ENCODE measurements around the gene ACTN4. TPM values are rescaled to one million over a fixed set of nuclear protein-coding genes. Genes with fewer than 3 reads are reported as not detected.
A peak's percentile ranks its signal among the peaks of the same experiment; 100 is the strongest.

ACTN4 gene
- total RNA-seq, 2 experiments from 2014 or later, result 236 to 252 TPM

GRCh38 chr19:38667661-38668171, 20.3 kb downstream of the ACTN4 start:
- ATAC-seq (ENCODE audit: low read depth) (no peak), DNase-seq (no peak)
- peaks cover 59% of the 10 kb centered on the region for H3K4me1 Mint-ChIP-seq
- no peaks in the 10 kb centered on the region for H3K9me3 Mint-ChIP-seq
- POLR2A ChIA-PET, result interaction anchor here (0.5 to 2.7 kb wide), 3 partner anchors 10 to 34 kb away, joined by 4 to 6 read pairs (median 6); no protein-coding TSS in a partner anchor
- no peaks in the 10 kb centered on the region for H3K27me3 Mint-ChIP-seq
- H3K27ac Mint-ChIP-seq, result no peak overlapping the region
- no peak overlapping the region for H3K4me3 Mint-ChIP-seq
- H3K36me3 Mint-ChIP-seq, result peaks cover 23% of the 10 kb centered on the region

DNA sequence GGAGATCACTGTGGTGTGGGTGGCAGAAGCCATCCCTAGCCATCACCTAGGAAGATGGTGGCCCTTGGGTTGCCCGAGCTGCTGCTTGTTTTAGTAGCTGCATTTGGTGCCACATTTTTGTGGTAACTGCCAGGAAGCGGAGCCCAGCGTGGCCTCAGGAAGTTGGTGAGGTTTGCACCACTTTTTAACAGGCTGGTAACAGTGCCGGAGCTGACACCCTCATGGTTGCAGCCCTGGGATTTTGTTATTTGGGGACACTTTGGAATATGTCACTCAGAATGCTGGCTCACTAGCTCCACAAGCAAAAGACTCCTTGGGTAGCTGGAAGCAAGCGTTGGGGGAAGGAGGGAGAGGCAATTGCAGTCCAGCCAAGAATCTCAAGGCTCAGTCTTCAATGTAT, 22.1 kb downstream of the ACTN4 start:
- H3K36me3 Mint-ChIP-seq, result peaks cover 22% of the 10 kb centered on the region
- DNase-seq, result no peak
- POLR2A ChIA-PET, result interaction anchor here (0.5 to 2.7 kb wide), 8 partner anchors 9 to 263 kb away, joined by 3 to 10 read pairs (median 4); no protein-coding TSS in a partner anchor
- peaks cover 50% of the 10 kb centered on the region for H3K4me1 Mint-ChIP-seq
- peak; percentile 15 for ATAC-seq (ENCODE audit: low read depth)
- no peaks in the 10 kb centered on the region for H3K9me3 Mint-ChIP-seq
- peak overlapping the region; percentile 44 for H3K27ac Mint-ChIP-seq
- no peaks in the 10 kb centered on the region for H3K27me3 Mint-ChIP-seq
- H3K4me3 Mint-ChIP-seq, result peak overlapping the region; percentile 49

DNA sequence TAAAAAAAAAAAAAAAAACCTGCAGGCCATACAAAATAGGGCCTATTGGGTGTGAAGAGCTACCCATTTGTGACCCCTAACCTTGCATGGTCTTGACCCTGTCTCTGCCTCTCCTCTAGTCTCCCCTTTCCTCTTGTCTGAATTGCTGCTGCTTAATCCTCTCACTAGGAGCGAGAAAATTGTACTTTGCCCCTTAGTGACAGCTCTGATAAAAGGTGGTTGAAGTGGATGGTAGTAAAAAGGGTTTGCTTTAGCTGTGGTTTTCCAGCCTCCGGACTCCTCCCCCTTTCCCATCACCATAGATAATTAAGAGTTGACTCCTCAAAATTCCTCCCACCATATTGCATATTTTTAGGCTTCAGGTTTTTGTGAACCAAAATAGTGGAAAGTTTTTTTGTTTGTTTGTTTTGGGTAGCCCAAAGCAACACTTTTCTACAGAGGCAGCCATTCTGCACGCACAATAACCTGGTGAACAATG, 23.5 kb downstream of the ACTN4 start:
- H3K4me1 Mint-ChIP-seq, result peaks cover 55% of the 10 kb centered on the region
- POLR2A ChIA-PET, result no interaction called here
- DNase-seq (no peak), ATAC-seq (ENCODE audit: low read depth) (no peak)
- no peaks in the 10 kb centered on the region for H3K9me3 Mint-ChIP-seq
- H3K4me3 Mint-ChIP-seq, result no peak overlapping the region
- no peaks in the 10 kb centered on the region for H3K27me3 Mint-ChIP-seq
- H3K36me3 Mint-ChIP-seq, result peaks cover 22% of the 10 kb centered on the region
- H3K27ac Mint-ChIP-seq, result no peak overlapping the region

DNA sequence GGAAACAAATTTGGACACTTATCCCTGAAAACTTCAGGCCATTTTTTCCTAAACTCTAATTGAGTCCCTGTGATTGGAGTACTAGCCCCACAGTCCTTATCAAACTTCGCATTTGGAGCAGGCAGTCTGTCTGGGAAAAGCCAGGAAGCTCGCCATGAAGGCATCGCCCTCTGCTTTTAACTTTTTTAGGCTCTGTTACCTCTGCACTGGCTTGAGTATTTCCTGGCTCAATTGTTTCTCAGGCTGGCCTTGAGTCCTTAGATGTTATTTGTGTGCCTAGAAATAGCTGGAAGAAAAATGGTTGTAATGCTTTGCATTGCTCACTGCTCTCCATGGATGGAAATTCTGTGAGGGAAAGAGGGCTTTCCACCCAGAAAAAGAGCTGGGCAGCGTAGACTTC, 24.2 kb downstream of the ACTN4 start:
- POLR2A ChIA-PET, result no interaction called here

DNA sequence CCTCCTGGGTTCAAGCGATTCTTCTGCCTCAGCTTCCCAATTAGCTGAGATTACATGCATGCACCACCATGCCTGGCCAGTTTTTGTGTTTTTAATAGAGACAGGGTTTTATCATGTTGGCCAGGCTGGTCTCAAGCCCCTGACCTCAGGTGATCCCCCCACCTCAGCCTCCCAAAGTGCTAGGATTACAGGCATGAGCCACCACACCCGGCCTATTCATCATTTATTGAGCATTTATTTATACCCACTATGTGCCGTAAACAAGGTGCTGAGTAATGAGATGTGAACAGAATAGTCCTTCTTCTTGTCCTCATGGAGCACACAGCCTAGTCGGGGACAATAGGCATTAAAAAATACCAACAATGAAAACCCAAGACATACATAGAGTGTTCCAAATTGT, 25.6 kb downstream of the ACTN4 start:
- POLR2A ChIA-PET, result no interaction called here
- ATAC-seq (ENCODE audit: low read depth), result no peak
- no peak overlapping the region for H3K4me3 Mint-ChIP-seq
- peaks cover 29% of the 10 kb centered on the region for H3K36me3 Mint-ChIP-seq
- no peaks in the 10 kb centered on the region for H3K27me3 Mint-ChIP-seq
- H3K4me1 Mint-ChIP-seq, result peaks cover 58% of the 10 kb centered on the region
- H3K9me3 Mint-ChIP-seq, result no peaks in the 10 kb centered on the region
- no peak for DNase-seq
- no peak overlapping the region for H3K27ac Mint-ChIP-seq

More for the DNA sequence above, 24.2 kb downstream of the ACTN4 start:
- no peak for ATAC-seq (ENCODE audit: low read depth)
- Mint-ChIP-seq H3K27ac (no peak overlapping the region), H3K36me3 (peaks cover 22% of the 10 kb centered on the region), H3K4me3 (no peak overlapping the region), H3K4me1 (peaks cover 54% of the 10 kb centered on the region), H3K27me3 (no peaks in the 10 kb centered on the region), H3K9me3 (no peaks in the 10 kb centered on the region)
- no peak for DNase-seq

DNA sequence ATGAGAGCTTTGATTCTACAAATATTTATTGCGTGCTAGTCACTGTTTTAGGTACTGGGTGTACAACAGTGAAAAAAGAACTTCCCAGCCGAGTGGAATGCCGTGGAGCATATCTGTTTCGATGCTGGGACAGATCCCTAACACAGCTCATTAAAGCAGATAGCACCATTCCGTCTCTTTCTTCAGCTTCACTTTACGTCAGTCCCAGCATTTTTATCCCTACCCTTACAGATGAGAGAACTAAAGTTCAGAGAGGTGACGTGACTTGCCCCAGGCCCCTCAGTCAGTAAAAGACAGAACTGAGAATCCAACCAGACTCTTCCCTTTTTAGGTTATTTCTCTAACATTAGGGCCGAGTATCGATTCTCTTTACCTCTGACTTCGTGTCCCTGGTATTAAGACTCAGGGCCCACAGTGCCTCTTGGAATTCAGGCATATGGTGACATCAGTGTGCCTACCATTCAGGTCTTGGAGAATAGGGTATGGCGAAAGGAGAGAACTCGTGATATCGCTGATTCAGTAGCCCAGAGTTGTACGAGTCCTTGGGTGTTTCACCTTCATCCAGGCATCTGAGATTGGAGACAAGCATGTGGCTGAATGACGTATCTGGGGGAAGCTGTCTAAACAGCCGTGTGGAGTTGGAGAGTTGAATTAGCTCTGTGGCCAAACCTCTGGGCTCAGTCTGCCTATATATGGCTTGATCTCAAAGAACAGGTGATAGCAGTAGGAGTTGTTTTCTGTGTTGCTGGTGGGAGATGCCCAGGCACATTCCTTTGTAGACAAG, 27.1 kb downstream of the ACTN4 start:
- no peak overlapping the region for H3K27ac Mint-ChIP-seq
- no peak overlapping the region for H3K4me3 Mint-ChIP-seq
- peaks cover 55% of the 10 kb centered on the region for H3K4me1 Mint-ChIP-seq
- ATAC-seq (ENCODE audit: low read depth) (no peak), DNase-seq (no peak)
- H3K36me3 Mint-ChIP-seq, result peaks cover 33% of the 10 kb centered on the region
- POLR2A ChIA-PET, result interaction anchor here (0.6 kb wide), 1 partner anchor 86 kb away, joined by 4 read pairs; no protein-coding TSS in a partner anchor
- no peaks in the 10 kb centered on the region for H3K27me3 Mint-ChIP-seq
- no peaks in the 10 kb centered on the region for H3K9me3 Mint-ChIP-seq

- H3K36me3 Mint-ChIP-seq, result peaks cover 29% of the 10 kb centered on the region
- peaks cover 53% of the 10 kb centered on the region for H3K4me1 Mint-ChIP-seq
These were observed 28.2 kb downstream of the ACTN4 start for GRCh38 chr19:38675611-38676010.

DNA sequence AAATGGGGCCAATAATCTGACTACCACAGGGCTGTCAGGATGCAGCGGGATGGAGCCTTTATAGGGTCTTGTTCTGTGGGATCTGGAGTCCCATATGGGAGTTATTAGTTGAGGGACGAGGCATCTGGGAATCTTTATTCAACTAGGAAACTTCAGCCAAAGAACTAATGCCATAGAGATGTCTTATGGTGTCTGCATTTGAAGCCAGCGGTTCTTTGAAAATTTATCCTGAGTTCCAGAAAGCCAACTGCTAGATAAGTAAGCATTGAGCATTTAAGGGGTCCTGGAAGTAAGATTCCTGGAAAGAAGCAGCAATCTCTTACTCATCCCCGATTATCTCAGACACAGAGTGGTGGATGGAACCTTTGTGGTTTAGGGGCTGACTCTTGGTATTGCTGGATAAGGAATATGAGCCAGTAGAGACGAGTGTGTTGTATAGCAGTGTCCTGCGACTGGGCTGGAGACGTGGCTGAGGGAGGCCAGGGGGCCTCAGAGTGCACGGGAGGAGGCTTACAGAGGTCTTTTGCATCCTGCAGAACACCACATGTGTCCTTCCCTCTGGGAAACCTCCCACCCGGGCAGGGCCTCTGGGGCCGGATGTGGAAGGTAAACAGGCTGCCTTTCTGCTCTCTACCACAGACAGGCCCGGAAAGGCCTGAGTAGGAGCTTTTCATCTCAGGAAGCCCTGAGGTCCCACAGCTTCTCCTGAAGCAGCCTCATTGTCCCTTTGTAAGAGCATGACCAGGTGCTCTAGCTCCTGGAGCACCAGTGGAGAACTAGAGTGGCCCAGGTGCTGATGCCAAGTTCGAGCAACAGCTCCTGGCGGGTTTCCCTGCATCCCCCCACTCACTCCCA, 28.8 kb downstream of the ACTN4 start:
- POLR2A ChIA-PET, result no interaction called here
- DNase-seq, result no peak
- Mint-ChIP-seq H3K9me3 (no peaks in the 10 kb centered on the region), H3K27me3 (no peaks in the 10 kb centered on the region), H3K27ac (no peak overlapping the region), H3K4me1 (peaks cover 57% of the 10 kb centered on the region), H3K36me3 (peaks cover 27% of the 10 kb centered on the region), H3K4me3 (peak overlapping the region; percentile 9)
- ATAC-seq (ENCODE audit: low read depth), result no peak

More at GRCh38 chr19:38675611-38676010, 28.2 kb downstream of the ACTN4 start:
- POLR2A ChIA-PET, result interaction anchor here (0.5 kb wide), 1 partner anchor 22 kb away, joined by 3 read pairs; no protein-coding TSS in a partner anchor
- no peak overlapping the region for H3K27ac Mint-ChIP-seq
- ATAC-seq (ENCODE audit: low read depth) (peak; percentile 37), DNase-seq (no peak)
- no peaks in the 10 kb centered on the region for H3K27me3 Mint-ChIP-seq
- H3K4me3 Mint-ChIP-seq, result peak overlapping the region; percentile 4
- no peaks in the 10 kb centered on the region for H3K9me3 Mint-ChIP-seq

GRCh38 chr19:38676878-38677646, 29.6 kb downstream of the ACTN4 start:
- ATAC-seq (ENCODE audit: low read depth), result no peak
- Mint-ChIP-seq H3K9me3 (no peaks in the 10 kb centered on the region), H3K36me3 (peaks cover 33% of the 10 kb centered on the region), H3K27me3 (no peaks in the 10 kb centered on the region), H3K4me1 (peaks cover 63% of the 10 kb centered on the region), H3K27ac (no peak overlapping the region), H3K4me3 (peak overlapping the region; percentile 32)
- POLR2A ChIA-PET, result interaction anchor here (0.9 to 1.5 kb wide), 3 partner anchors 8 to 30 kb away, joined by 3 to 6 read pairs (median 3); partner anchors contain the start of gene ACTN4
- DNase-seq, result no peak

- ATAC-seq (ENCODE audit: low read depth) (no peak), DNase-seq (no peak)
- Mint-ChIP-seq H3K27ac (no peak overlapping the region), H3K4me3 (no peak overlapping the region), H3K27me3 (no peaks in the 10 kb centered on the region), H3K36me3 (peaks cover 39% of the 10 kb centered on the region), H3K9me3 (peaks cover 5% of the 10 kb centered on the region), H3K4me1 (peaks cover 71% of the 10 kb centered on the region)
- POLR2A ChIA-PET, result interaction anchor here (0.9 to 1.5 kb wide), 3 partner anchors 10 to 31 kb away, joined by 3 to 6 read pairs (median 3); partner anchors contain the start of gene ACTN4
These were observed 30.9 kb downstream of the ACTN4 start for GRCh38 chr19:38678217-38678890.

GRCh38 chr19:38678891-38679494, 31.5 kb downstream of the ACTN4 start:
- Mint-ChIP-seq H3K9me3 (peaks cover 5% of the 10 kb centered on the region), H3K4me3 (no peak overlapping the region), H3K36me3 (peaks cover 40% of the 10 kb centered on the region), H3K27me3 (no peaks in the 10 kb centered on the region), H3K4me1 (peaks cover 74% of the 10 kb centered on the region), H3K27ac (no peak overlapping the region)
- no peak for ATAC-seq (ENCODE audit: low read depth)
- no peak for DNase-seq
- POLR2A ChIA-PET, result interaction anchor here (1.0 to 1.5 kb wide), 2 partner anchors 10 to 22 kb away, joined by 3 to 6 read pairs; no protein-coding TSS in a partner anchor

- Mint-ChIP-seq H3K9me3 (peaks cover 5% of the 10 kb centered on the region), H3K36me3 (peaks cover 42% of the 10 kb centered on the region), H3K4me1 (peaks cover 74% of the 10 kb centered on the region), H3K4me3 (no peak overlapping the region), H3K27me3 (no peaks in the 10 kb centered on the region), H3K27ac (no peak overlapping the region)
- POLR2A ChIA-PET, result interaction anchor here (1.0 kb wide), 1 partner anchor 23 kb away, joined by 3 read pairs; no protein-coding TSS in a partner anchor
- DNase-seq (no peak), ATAC-seq (ENCODE audit: low read depth) (no peak)
These were observed 32.4 kb downstream of the ACTN4 start for GRCh38 chr19:38679839-38680238.
